CD4-positive, alpha-beta T cell treated with Interleukin-4 for 1 hour (primary cell): ENCODE data around the gene ANAPC15.
A peak's percentile ranks its signal among the peaks of the same experiment; 100 is the strongest.

Source experiments
- DNase-seq, 2 donors: peaks; one replicate each; pipeline ENCODE4 v3.0.0-alpha.2; 2020 to 2022

Gene ANAPC15

GRCh38 chr11:72084076-72084475 lies 28.4 kb downstream of the ANAPC15 start:
- DNase-seq, result no peak

- DNase-seq, result no peak
Observed at GRCh38 chr11:72083414-72083813, 29.1 kb downstream of the ANAPC15 start.

GRCh38 chr11:72081821-72082453 lies 30.6 kb downstream of the ANAPC15 start:
- DNase-seq, result no peak

GRCh38 chr11:72081184-72081644 lies 31.3 kb downstream of the ANAPC15 start:
- no peak for DNase-seq

- peak; percentile 100 for DNase-seq
Observed at GRCh38 chr11:72080326-72081183, 31.9 kb downstream of the ANAPC15 start, which contains the start of the genes LRRC51 and NUMA1. TSS of gene LRRC51 (plus strand) at chr11:72080850. CDS start at chr11:72089084, 8,234 bp downstream. TSS of gene NUMA1 (minus strand) at chr11:72080542. CDS start at chr11:72035943, 44,599 bp downstream.

GRCh38 chr11:72079819-72080325 lies 32.6 kb downstream of the ANAPC15 start:
- DNase-seq, result peak in 1 of 2 donors; percentile 65

- DNase-seq, result no peak
Observed at GRCh38 chr11:72078477-72078876, 34.0 kb downstream of the ANAPC15 start.

- no peak for DNase-seq
Observed at GRCh38 chr11:72075756-72076155, 36.7 kb downstream of the ANAPC15 start.

- peak; percentile 15 to 16 for DNase-seq
Observed at GRCh38 chr11:72075109-72075508, 37.4 kb downstream of the ANAPC15 start.

- no peak for DNase-seq
Observed at GRCh38 chr11:72072348-72072747, 40.1 kb downstream of the ANAPC15 start.

- DNase-seq, result no peak
Observed at GRCh38 chr11:72070491-72070890, 42.0 kb downstream of the ANAPC15 start.

- DNase-seq, result peak in 1 of 2 donors; percentile 72
Observed at GRCh38 chr11:72069787-72070251, 42.7 kb downstream of the ANAPC15 start.

GRCh38 chr11:72069200-72069599 lies 43.3 kb downstream of the ANAPC15 start:
- DNase-seq, result no peak

- no peak for DNase-seq
Observed at GRCh38 chr11:72067676-72068075, 44.8 kb downstream of the ANAPC15 start.

- DNase-seq, result no peak
Observed at GRCh38 chr11:72067266-72067665, 45.2 kb downstream of the ANAPC15 start.

- DNase-seq, result no peak
Observed at GRCh38 chr11:72066855-72067254, 45.6 kb downstream of the ANAPC15 start.

GRCh38 chr11:72061739-72062396 lies 50.6 kb downstream of the ANAPC15 start:
- DNase-seq, result no peak
